ENCODE data around the gene DHX40. TPM values are rescaled to one million over a fixed set of nuclear protein-coding genes. Genes with fewer than 3 reads are reported as not detected.

The DHX40 gene
- total and polyA plus RNA-seq, 2 of the 13 experiments (the other 11 are each of a cell fraction or from before 2014, with no cell fraction given): 22.2 to 37.0 TPM

- peak; percentile 21; the same call in 1 of the 2 replicates for TF ChIP-seq CEBPB (IDR thresholded peaks at IDR 0.05; ENCODE audit: borderline replicate concordance, low read depth, low read length)
- TF ChIP-seq PITX1 (CRISPR knock-in tag; IDR thresholded peaks at IDR 0.05): no peak
- TF ChIP-seq TBX2 (CRISPR knock-in tag; IDR thresholded peaks at IDR 0.05; ENCODE audit: borderline replicate concordance): no peak
- TF ChIP-seq NR1H2 (CRISPR knock-in tag; IDR thresholded peaks at IDR 0.05; ENCODE audit: borderline replicate concordance, low read depth): no peak
- TF ChIP-seq CEBPG (CRISPR knock-in tag; IDR thresholded peaks at IDR 0.05): peak; percentile 49; the same call in 1 of the 2 replicates
- TF ChIP-seq HIC2 (CRISPR knock-in tag; IDR thresholded peaks at IDR 0.05; ENCODE audit: low read depth): no peak
Observed at GRCh38 chr17:59520251-59520650, 45.2 kb upstream of the DHX40 start (continued).

GRCh38 chr17:59521465-59522126 is 43.8 kb upstream of the DHX40 start:
- WGBS (ENCODE audit: low lambda C conversion rate): 1% methylated on average over 12 of the region's 12 CpGs
- H3K4me3 ChIP-seq (replicated peaks in 1 of 3; ENCODE audit: insufficient read depth in 1 of 3, low read depth in 2 of 3, low read length in 3 of 3): peak overlapping the region in 2 of 3 experiments; percentile 16 to 35; a peak in 4 of 6 replicates
- in situ Hi-C loops (cut with HindIII; ENCODE audit: extremely low pct_ligation_motif_present, low pct_unique_long_range_greater_than_20kb): no loop called here
- BruUV-seq (replicated peaks): no TSS peak
- DNase-seq (ENCODE audit: low spot score): peak; percentile 74
- no peaks in the 10 kb centered on the region for H3K36me3 ChIP-seq (replicated peaks in 1 of 2; ENCODE audit: control insufficient read depth in 1 of 2, insufficient read depth in 2 of 2, low read length in 2 of 2)
- ChIA-PET POLR2A (interaction anchor here (1.2 kb wide), 1 partner anchor 97 kb away, joined by 3 read pairs; no protein-coding TSS in a partner anchor), CTCF (ENCODE audit: low intra/inter-chr PET ratio, low total read pairs) (interaction anchor here (1.1 to 1.5 kb wide), 3 partner anchors 37 to 516 kb away, joined by 3 to 8 read pairs (median 3); no protein-coding TSS in a partner anchor)
- peak; percentile 97 for ATAC-seq
- no peaks in the 10 kb centered on the region for H3K27me3 ChIP-seq (ENCODE audit: control insufficient read depth in 1 of 2, insufficient read depth in 2 of 2, low read length in 2 of 2)
- peaks cover 51% of the 10 kb centered on the region for H3K4me1 ChIP-seq (ENCODE audit: insufficient read depth, low read length)
- H4K20me1 ChIP-seq (ENCODE audit: insufficient read depth, low read length): no peaks in the 10 kb centered on the region
- peak; percentile 68 for FAIRE-seq
- intact Hi-C loops (cut with micrococcal nuclease; ENCODE audit: unreplicated experiment): loop anchor here (1.0 to 5.0 kb wide), 4 partner anchors 37 to 211 kb away; partner anchors contain the start of gene CLTC
- peak overlapping the region; percentile 34 for H3K27ac ChIP-seq (ENCODE audit: extremely low read length, insufficient read depth, low read length)
- no peaks in the 10 kb centered on the region for H3K79me2 ChIP-seq (ENCODE audit: insufficient read depth, low read length)
- peak overlapping the region; percentile 19 for H2AFZ ChIP-seq (ENCODE audit: low read length)
- H3K9ac ChIP-seq (ENCODE audit: insufficient read depth, low read depth, low read length): peak overlapping the region; percentile 8; the same call in 1 of the 2 replicates
- no peaks in the 10 kb centered on the region for H3K9me3 ChIP-seq (ENCODE audit: low read length)
- H3K4me2 ChIP-seq (ENCODE audit: low read depth, low read length): peak overlapping the region; percentile 69
- TF ChIP-seq GLMP (CRISPR knock-in tag; IDR thresholded peaks at IDR 0.05; ENCODE audit: borderline replicate concordance) (no peak), ZNF543 (CRISPR knock-in tag; IDR thresholded peaks at IDR 0.05) (no peak), ZNF646 (CRISPR knock-in tag; IDR thresholded peaks at IDR 0.05) (no peak; the same call in 1 of the 2 replicates), ZNF260 (CRISPR knock-in tag; IDR thresholded peaks at IDR 0.05; ENCODE audit: borderline replicate concordance, low read depth) (no peak), ZNF782 (CRISPR knock-in tag; IDR thresholded peaks at IDR 0.05; ENCODE audit: borderline replicate concordance) (no peak)

Measured in HepG2 (cell line).